HCT116 (cell line): ENCODE measurements around the gene CHST11. TPM values are rescaled to one million over a fixed set of nuclear protein-coding genes. Genes with fewer than 3 reads are reported as not detected.

Source experiments
- ATAC-seq: fragments of 200-7000 bp; cut with Tn5 transposase; 2 replicates; pipeline ENCODE4 v1.9.1; 2020; ENCODE audit warnings: mild to moderate bottlenecking, moderate library complexity
- BruUV-seq: library from RNA; stranded (reverse); fragments of 400-500 nt; replicated peaks from 2 replicates; lab custom pipeline; 2021; lab: Mats Ljungman, UMichigan
- CTCF ChIA-PET: fragments of 300-600 bp; sonication (Branson Sonifier 250); formaldehyde crosslinking; loops from one replicate; lab custom pipeline; 2021; ENCODE audit warnings: antibody characterized with exemption; lab: Charles Lee
- POLR2A ChIA-PET: fragments of 300-600, 350-600 bp; sonication (Branson Sonifier 250); formaldehyde crosslinking; loops from one replicate; lab custom pipeline; 2021; ENCODE audit warnings: antibody characterized with exemption; lab: Charles Lee
- RAD21 ChIA-PET, 2 experiments: fragments of 300-600 bp; sonication (Branson Sonifier 250); formaldehyde crosslinking; loops; one replicate each; lab custom pipeline; 2023; ENCODE audit warnings: low total read pairs in 2 of 2; ENCODE audit not compliant: uncharacterized antibody in 2 of 2, unreplicated experiment in 2 of 2, low non-redundant PET in 1 of 2; lab: Charles Lee
- DNase-seq: peaks from one replicate; pipeline ENCODE4 v3.0.0-alpha.2; 2010; ENCODE audit warnings: low read depth, low spot score
- H2AFZ ChIP-seq: fragments of 200-600 bp; shearing (Covaris generic), sonication (generic); 2 replicates; pipeline ENCODE4 v1.6.1; 2017; ENCODE audit warnings: low read depth, mixed run types, mixed read lengths, antibody characterized with exemption, low read length; ENCODE audit not compliant: poor library complexity, severe bottlenecking
- H3K27ac ChIP-seq: 2 replicates; pipeline ENCODE4 v1.5.1; 2012; ENCODE audit warnings: low read depth, low read length
- H3K27me3 ChIP-seq: fragments of 200-600 bp; sonication (generic); 2 replicates; pipeline ENCODE4 v1.6.1; 2016; ENCODE audit warnings: mixed run types, low read length, mixed read lengths; ENCODE audit not compliant: insufficient read depth
- H3K36me3 ChIP-seq, 2 experiments: fragments of 200-500 bp in 1 of 2; fragments of 200-600 bp in 1 of 2; sonication (Bioruptor generic) in 1 of 2; sonication (generic) in 1 of 2; 2 replicates each; pipeline versions ENCODE4 v1.5.1 to v1.6.1; 2014 to 2016; ENCODE audit warnings: low read length in 2 of 2, inconsistent platforms in 1 of 2, mixed read lengths in 1 of 2, mixed run types in 1 of 2; ENCODE audit not compliant: insufficient read depth in 2 of 2, control insufficient read depth in 1 of 2
- H3K4me1 ChIP-seq, 2 experiments: fragments of 200-600 bp in 1 of 2; sonication (generic) in 1 of 2; 2 replicates each; pipeline versions ENCODE4 v1.5.1 to v1.6.1; 2012 to 2017; ENCODE audit warnings: low read length in 2 of 2, inconsistent platforms in 1 of 2, mild to moderate bottlenecking in 1 of 2, mixed read lengths in 1 of 2, mixed run types in 1 of 2, moderate library complexity in 1 of 2; ENCODE audit not compliant: insufficient read depth in 2 of 2, control insufficient read depth in 1 of 2
- H3K4me2 ChIP-seq: fragments of 200-600 bp; sonication (generic); 2 replicates; pipeline ENCODE4 v1.6.1; 2017; ENCODE audit warnings: mixed run types, low read length, mixed read lengths
- H3K4me3 ChIP-seq, 2 experiments: fragments of 200-600 bp in 1 of 2; sonication (generic) in 1 of 2; replicated peaks in 1 of 2; 2 replicates each; pipeline ENCODE4 v1.5.1; 2011 to 2016; ENCODE audit warnings: low read length in 2 of 2, control low read depth in 1 of 2, low read depth in 1 of 2, mild to moderate bottlenecking in 1 of 2, mixed read lengths in 1 of 2, mixed run types in 1 of 2
- H3K79me2 ChIP-seq: fragments of 200-600 bp; sonication (generic); 2 replicates; pipeline ENCODE4 v1.6.1; 2017; ENCODE audit warnings: mild to moderate bottlenecking, mixed run types, low read length, moderate library complexity, mixed read lengths; ENCODE audit not compliant: insufficient read depth
- H3K9ac ChIP-seq: fragments of 200-600 bp; sonication (generic); 2 replicates; pipeline ENCODE4 v1.6.1; 2016; ENCODE audit warnings: low read length, mixed read lengths
- H3K9me2 ChIP-seq: fragments of 200-600 bp; sonication (generic), shearing (Covaris generic); 2 replicates; pipeline ENCODE4 v1.6.1; 2017; ENCODE audit warnings: mixed run types, mild to moderate bottlenecking, moderate library complexity; ENCODE audit not compliant: insufficient read depth
- H3K9me3 ChIP-seq, 2 experiments: fragments of 200-500 bp in 1 of 2; fragments of 200-600 bp in 1 of 2; sonication (Bioruptor generic) in 1 of 2; sonication (generic) in 1 of 2; 2 replicates each; pipeline ENCODE4 v1.6.1; 2014 to 2017; ENCODE audit warnings: low read length in 2 of 2, mixed read lengths in 2 of 2, inconsistent platforms in 1 of 2, low read depth in 1 of 2, mild to moderate bottlenecking in 1 of 2, mixed run types in 1 of 2, moderate library complexity in 1 of 2; ENCODE audit not compliant: control insufficient read depth in 1 of 2, insufficient read depth in 1 of 2
- H4K20me1 ChIP-seq: fragments of 200-600 bp; sonication (generic), shearing (Covaris generic); 2 replicates; pipeline ENCODE4 v1.6.1; 2017; ENCODE audit warnings: mixed run types, mild to moderate bottlenecking, moderate library complexity; ENCODE audit not compliant: insufficient read depth
- ATF3 ChIP-seq: IDR thresholded peaks from 2 replicates; pipeline ENCODE4 v1.6.1; 2012
- CBX3 ChIP-seq: IDR thresholded peaks from 2 replicates; pipeline ENCODE4 v1.6.1; 2012; ENCODE audit warnings: low read depth
- CEBPB ChIP-seq: IDR thresholded peaks from 2 replicates; pipeline ENCODE4 v1.6.1; 2012; ENCODE audit warnings: low read depth
- CTCF ChIP-seq, 3 experiments: fragments of 200-600 bp in 1 of 3; sonication (generic) in 1 of 3; IDR thresholded peaks in 2 of 3; conservative IDR thresholded peaks in 1 of 3; 2 replicates each; pipeline ENCODE4 v1.5.1; 2012 to 2017; ENCODE audit warnings: low read depth in 2 of 3, low read length in 2 of 3, antibody characterized with exemption in 1 of 3, borderline replicate concordance in 1 of 3, control low read depth in 1 of 3, mild to moderate bottlenecking in 1 of 3, mixed read lengths in 1 of 3, mixed run types in 1 of 3, moderate library complexity in 1 of 3; ENCODE audit not compliant: insufficient read depth in 1 of 3
- ELF1 ChIP-seq: IDR thresholded peaks from 2 replicates; pipeline ENCODE4 v1.6.1; 2012; ENCODE audit warnings: low read depth, borderline replicate concordance
- EZH2phosphoT487 ChIP-seq: fragments of 200-600 bp; IDR thresholded peaks from 2 replicates; pipeline ENCODE4 v1.6.1; 2018; ENCODE audit warnings: antibody characterized with exemption, borderline replicate concordance
- FOSL1 ChIP-seq: IDR thresholded peaks from 2 replicates; pipeline ENCODE4 v1.6.1; 2012; ENCODE audit warnings: low read depth
- POLR2A ChIP-seq: IDR thresholded peaks from 2 replicates; pipeline ENCODE4 v1.7.0; 2011; ENCODE audit warnings: borderline replicate concordance; ENCODE audit not compliant: insufficient read depth, insufficient read length; ENCODE audit errors: extremely low read depth
- POLR2AphosphoS5 ChIP-seq: IDR thresholded peaks from 2 replicates; pipeline ENCODE4 v1.6.1; 2011; ENCODE audit warnings: mild to moderate bottlenecking, low read depth, low read length, moderate library complexity
- SP1 ChIP-seq: IDR thresholded peaks from 2 replicates; pipeline ENCODE4 v1.6.1; 2012; ENCODE audit warnings: low read depth
- SRF ChIP-seq: IDR thresholded peaks from 2 replicates; pipeline ENCODE4 v1.6.1; 2012; ENCODE audit warnings: low read depth
- TCF7L2 ChIP-seq: IDR thresholded peaks from 2 replicates; pipeline ENCODE4 v1.7.0; 2011; ENCODE audit warnings: borderline replicate concordance, inconsistent platforms; ENCODE audit not compliant: insufficient read depth, insufficient read length; ENCODE audit errors: extremely low read depth
- ZFX ChIP-seq: fragments of 450-650 bp; IDR thresholded peaks from 2 replicates; pipeline ENCODE4 v1.6.1; 2017
- ZNF274 ChIP-seq: fragments of 200-500 bp; sonication (Bioruptor generic); IDR thresholded peaks from 2 replicates; pipeline ENCODE4 v1.6.1; 2014; ENCODE audit warnings: mild to moderate bottlenecking, low read depth, low read length, inconsistent platforms
- intact Hi-C: fragments of 100-400 bp; cut with micrococcal nuclease; formaldehyde crosslinking; loops from 2 replicates; pipeline ENCODE4 v1.10.0; 2022
- total RNA-seq: library from RNA; stranded (reverse); gene quantifications from one replicate; pipeline ENCODE4 v1.2.1, GENCODE V29; 2021; ENCODE audit not compliant: unreplicated experiment
- TF ChIP-seq, protein P1 (sequence below): IDR thresholded peaks from 2 replicates; pipeline ENCODE4 v1.6.1; 2012
- TF ChIP-seq, protein P2 (sequence below): IDR thresholded peaks from 2 replicates; pipeline ENCODE4 v1.6.1; 2012; ENCODE audit warnings: low read depth

Gene CHST11
- total RNA-seq, 1 experiment from 2014 or later, result 10.1 TPM

GRCh38 chr12:104466709-104467345, 10.1 kb downstream of the CHST11 start:
- H3K9me2 ChIP-seq, result no peaks in the 10 kb centered on the region
- intact Hi-C loops, result no loop called here
- RAD21 ChIA-PET, result no interaction called here
- TF ChIP-seq ELF1, result no peak
- no peak for TF ChIP-seq SP1
- TF ChIP-seq CBX3, result no peak
- TF ChIP-seq ZFX, result no peak
- no peak for TF ChIP-seq CTCF (IDR thresholded peaks at IDR 0.05 in 2 of 3, conservative IDR thresholded peaks at IDR 0.05 in 1 of 3; ENCODE audit: borderline replicate concordance in 1 of 3, insufficient read depth in 1 of 3, low read depth in 2 of 3, low read length in 2 of 3)
- TF ChIP-seq POLR2AphosphoS5, result no peak
- no peak for TF ChIP-seq ZNF274
- no peak for TF ChIP-seq TCF7L2
- TF ChIP-seq SRF, result no peak
- TF ChIP-seq, protein P1, sequence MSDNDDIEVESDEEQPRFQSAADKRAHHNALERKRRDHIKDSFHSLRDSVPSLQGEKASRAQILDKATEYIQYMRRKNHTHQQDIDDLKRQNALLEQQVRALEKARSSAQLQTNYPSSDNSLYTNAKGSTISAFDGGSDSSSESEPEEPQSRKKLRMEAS, result no peak
- TF ChIP-seq CEBPB, result no peak
- no peak for TF ChIP-seq EZH2phosphoT487
- no peak for TF ChIP-seq POLR2A
- TF ChIP-seq, protein P2, sequence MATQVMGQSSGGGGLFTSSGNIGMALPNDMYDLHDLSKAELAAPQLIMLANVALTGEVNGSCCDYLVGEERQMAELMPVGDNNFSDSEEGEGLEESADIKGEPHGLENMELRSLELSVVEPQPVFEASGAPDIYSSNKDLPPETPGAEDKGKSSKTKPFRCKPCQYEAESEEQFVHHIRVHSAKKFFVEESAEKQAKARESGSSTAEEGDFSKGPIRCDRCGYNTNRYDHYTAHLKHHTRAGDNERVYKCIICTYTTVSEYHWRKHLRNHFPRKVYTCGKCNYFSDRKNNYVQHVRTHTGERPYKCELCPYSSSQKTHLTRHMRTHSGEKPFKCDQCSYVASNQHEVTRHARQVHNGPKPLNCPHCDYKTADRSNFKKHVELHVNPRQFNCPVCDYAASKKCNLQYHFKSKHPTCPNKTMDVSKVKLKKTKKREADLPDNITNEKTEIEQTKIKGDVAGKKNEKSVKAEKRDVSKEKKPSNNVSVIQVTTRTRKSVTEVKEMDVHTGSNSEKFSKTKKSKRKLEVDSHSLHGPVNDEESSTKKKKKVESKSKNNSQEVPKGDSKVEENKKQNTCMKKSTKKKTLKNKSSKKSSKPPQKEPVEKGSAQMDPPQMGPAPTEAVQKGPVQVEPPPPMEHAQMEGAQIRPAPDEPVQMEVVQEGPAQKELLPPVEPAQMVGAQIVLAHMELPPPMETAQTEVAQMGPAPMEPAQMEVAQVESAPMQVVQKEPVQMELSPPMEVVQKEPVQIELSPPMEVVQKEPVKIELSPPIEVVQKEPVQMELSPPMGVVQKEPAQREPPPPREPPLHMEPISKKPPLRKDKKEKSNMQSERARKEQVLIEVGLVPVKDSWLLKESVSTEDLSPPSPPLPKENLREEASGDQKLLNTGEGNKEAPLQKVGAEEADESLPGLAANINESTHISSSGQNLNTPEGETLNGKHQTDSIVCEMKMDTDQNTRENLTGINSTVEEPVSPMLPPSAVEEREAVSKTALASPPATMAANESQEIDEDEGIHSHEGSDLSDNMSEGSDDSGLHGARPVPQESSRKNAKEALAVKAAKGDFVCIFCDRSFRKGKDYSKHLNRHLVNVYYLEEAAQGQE, result no peak
- TF ChIP-seq ATF3, result no peak
- no peak for TF ChIP-seq FOSL1
- H3K36me3 ChIP-seq, result no peaks in the 10 kb centered on the region
- H3K9me3 ChIP-seq, result no peaks in the 10 kb centered on the region
- H3K79me2 ChIP-seq, result no peaks in the 10 kb centered on the region; the same call in 1 of the 2 replicates
- no peak overlapping the region for H3K9ac ChIP-seq
- ATAC-seq, result no peak
- no peak overlapping the region for H3K4me2 ChIP-seq
- H2AFZ ChIP-seq, result no peak overlapping the region
- no peak for DNase-seq
- H3K27ac ChIP-seq, result no peak overlapping the region
- no peak overlapping the region for H3K4me3 ChIP-seq
- BruUV-seq, result no TSS peak
- no peaks in the 10 kb centered on the region for H4K20me1 ChIP-seq
- H3K4me1 ChIP-seq, result peaks cover 0 to 3% of the 10 kb centered on the region in 2 experiments; a peak in 1 of 4 replicates
- CTCF ChIA-PET, result no interaction called here
- POLR2A ChIA-PET, result no interaction called here
- H3K27me3 ChIP-seq, result no peaks in the 10 kb centered on the region
